ENCODE results near the gene CAMKMT.
"Not testable (repeated sequence)": the region's sequence is repeated elsewhere in the genome, so short reads cannot be mapped to it uniquely, and the experiment has no call there.

CAMKMT gene

GRCh38 chr2:44362207-44363015 lies 664 bp downstream of the CAMKMT start:
- DNase-seq = peak; percentile 51

- no peak for DNase-seq
Observed at GRCh38 chr2:44364604-44365003, 2.9 kb downstream of the CAMKMT start.

DNA sequence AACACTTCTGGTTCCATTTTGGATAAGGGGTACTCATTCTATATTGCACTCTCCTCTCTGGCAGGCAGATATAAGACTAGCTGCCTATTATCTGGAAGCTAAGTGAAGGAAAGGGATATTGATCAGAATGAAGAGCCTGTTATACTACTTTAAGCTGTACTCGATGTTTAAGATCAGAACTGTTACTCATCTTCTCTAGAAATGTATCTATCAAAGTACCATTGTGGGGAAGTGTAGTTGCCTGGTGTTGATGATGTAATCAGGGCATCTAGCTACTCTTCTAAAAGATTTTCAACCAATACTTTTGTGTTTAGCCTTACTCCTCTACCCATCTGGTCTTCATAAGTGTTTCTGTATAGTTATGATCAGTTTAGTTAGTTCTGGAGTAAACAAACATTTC lies 5.8 kb downstream of the CAMKMT start:
- no peak for DNase-seq

- no peak for DNase-seq
Observed at GRCh38 chr2:44369392-44369791, 7.6 kb downstream of the CAMKMT start.

GRCh38 chr2:44371445-44371844 lies 9.7 kb downstream of the CAMKMT start:
- DNase-seq = no peak

- no peak for DNase-seq
Observed at GRCh38 chr2:44372246-44372645, 10.5 kb downstream of the CAMKMT start.

DNA sequence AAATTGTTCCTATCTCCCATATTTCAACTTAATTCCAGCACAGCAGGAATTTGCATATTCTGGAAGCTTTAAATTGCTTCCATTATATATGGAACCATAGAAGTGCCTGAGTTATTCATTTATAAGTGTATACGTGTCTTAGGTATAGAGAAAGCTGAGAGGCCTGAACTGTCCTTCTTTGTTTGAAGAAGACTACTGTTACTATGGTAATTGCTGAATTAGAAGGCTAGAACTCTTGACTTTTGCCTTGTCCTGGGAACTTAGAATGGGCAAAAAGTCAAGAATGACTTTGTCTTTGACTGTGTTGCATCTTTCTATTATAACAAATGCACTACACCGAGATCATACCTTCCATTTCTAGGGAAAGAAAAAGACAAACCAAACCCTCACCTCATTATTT lies 15.7 kb downstream of the CAMKMT start:
- DNase-seq = no peak

- DNase-seq = not testable (repeated sequence)
Observed at GRCh38 chr2:44385226-44385625, 23.5 kb downstream of the CAMKMT start.

GRCh38 chr2:44388877-44389276 lies 27.1 kb downstream of the CAMKMT start:
- DNase-seq = no peak

DNA sequence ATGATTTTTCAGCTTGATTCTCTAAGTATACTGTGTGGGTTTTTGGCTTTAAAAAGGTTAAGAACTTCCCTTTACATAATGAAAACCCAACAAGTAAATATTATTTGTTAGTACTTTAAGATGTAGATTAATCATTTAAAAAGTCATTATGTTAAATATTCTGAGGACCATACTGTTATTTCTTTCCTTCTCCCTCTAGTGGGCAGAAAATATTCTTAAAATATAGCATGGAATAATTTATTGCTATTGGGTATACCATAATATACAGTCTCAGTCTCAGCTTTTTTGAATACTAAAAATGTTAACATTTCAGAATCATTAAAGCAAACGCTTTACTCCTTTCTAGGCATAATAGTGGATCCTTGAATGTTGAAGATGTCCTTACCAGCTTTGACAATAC lies 28.1 kb downstream of the CAMKMT start:
- no peak for DNase-seq

- DNase-seq = peak; percentile 66
Observed at GRCh38 chr2:44392338-44392943, 30.7 kb downstream of the CAMKMT start.

- no peak for DNase-seq
Observed at GRCh38 chr2:44397447-44398175, 35.9 kb downstream of the CAMKMT start.

- DNase-seq = no peak
Observed at GRCh38 chr2:44398243-44398897, 36.6 kb downstream of the CAMKMT start.

DNA sequence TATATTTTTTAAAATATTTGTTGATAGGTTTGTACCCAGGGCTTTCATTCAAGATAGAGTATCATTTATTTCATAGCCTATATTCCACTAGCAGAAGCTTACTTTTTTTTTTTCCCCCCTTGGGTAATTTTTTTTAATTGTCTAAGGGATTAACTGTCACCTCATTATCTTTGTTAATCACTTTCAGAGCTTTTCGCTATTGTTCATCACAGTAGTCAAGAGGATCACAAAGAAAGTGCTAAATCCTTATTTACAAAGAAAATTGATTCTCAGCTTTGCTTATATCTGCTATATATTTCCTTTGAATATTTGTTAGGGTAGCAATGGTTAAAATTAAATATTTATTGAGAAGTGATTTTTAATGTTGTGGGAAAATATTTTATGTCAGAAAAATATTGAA lies 59.0 kb downstream of the CAMKMT start:
- no peak for DNase-seq

GRCh38 chr2:44424211-44424610 lies 62.5 kb downstream of the CAMKMT start:
- DNase-seq = no peak

- DNase-seq = no peak
Observed at GRCh38 chr2:44429034-44429433, 67.3 kb downstream of the CAMKMT start.

GRCh38 chr2:44430342-44430741 lies 68.6 kb downstream of the CAMKMT start:
- no peak for DNase-seq

- DNase-seq = no peak
Observed at GRCh38 chr2:44433895-44434294, 72.1 kb downstream of the CAMKMT start.

GRCh38 chr2:44441200-44441599 lies 79.5 kb downstream of the CAMKMT start:
- DNase-seq = no peak

GRCh38 chr2:44442019-44442418 lies 80.3 kb downstream of the CAMKMT start:
- no peak for DNase-seq

DNA sequence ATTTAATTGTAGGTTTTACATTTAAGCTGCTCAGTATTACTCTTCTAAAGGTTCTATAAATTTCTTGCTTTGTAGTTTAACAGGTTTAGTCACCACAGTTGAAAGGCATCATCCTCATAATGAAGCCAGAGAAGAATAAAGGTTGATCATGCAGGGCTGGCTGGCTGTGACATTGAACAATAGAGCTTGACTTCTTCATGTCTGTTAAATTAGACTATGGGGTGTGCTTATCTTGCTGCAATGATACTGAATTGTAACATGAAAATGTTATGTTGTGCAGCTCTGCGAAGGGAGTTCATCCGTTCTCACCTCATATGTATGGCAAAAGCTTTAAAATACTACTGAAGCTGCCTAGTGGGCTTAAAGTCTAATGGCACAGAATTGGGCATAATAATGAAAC lies 81.8 kb downstream of the CAMKMT start:
- DNase-seq = no peak

DNA sequence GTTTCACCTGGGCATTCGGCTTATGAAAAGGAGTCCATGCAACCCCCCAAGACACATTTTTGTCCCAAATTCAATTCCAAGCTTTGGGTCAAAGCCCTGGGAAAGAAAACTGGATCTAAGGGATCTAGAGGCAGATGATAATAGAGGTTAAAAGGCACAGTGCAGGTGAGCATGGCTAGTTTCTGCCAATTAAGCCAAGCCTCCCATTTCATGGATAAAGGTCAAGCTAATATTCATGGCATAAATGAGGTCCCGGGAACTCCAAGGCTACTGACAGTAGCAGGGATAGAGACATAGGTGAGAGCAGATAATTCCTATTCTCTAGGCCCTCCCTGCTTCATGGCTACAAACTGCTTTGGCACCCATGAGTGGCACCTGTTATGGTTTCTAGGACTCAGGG lies 83.1 kb downstream of the CAMKMT start:
- no peak for DNase-seq

DNA sequence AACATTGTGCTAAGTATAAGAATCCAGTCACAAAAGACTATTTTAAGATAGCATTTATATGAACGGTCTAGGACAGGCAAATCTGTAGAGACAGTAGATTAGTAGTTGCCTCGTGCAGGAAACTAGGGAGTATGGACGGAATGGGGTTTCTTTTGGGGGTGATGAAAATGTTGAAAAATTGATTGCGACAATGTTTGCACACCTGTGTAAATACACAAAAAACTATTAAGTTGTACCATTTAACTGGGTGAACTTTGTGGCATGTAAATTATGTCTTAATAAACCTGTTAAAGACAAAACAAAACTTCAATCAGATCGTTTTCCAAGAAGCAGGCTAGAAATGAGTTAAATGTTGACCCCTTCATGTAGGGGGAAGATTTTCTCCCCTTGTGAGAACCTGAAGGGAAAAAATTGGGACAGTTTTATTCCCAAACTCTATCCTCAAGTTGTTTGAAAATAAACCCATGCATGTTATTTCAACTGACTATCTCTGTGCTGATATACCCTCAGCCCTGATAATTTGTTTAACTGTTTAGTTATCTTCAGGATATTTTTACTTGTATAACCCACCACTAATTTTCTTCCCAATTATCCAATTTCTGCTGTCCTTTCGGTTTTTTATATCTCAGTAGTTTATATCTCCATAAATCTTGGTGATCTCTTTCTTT lies 87.2 kb downstream of the CAMKMT start:
- no peak for DNase-seq
